Colonic mucosa (tissue), 4 donors: ENCODE data around the gene C21orf91. TPM values are rescaled to one million over a fixed set of nuclear protein-coding genes. Genes with fewer than 3 reads are reported as not detected.

ENCODE experiments used
- DNase-seq: peaks from one replicate; pipeline ENCODE4 v3.0.0-alpha.2; 2020
- H3K27ac ChIP-seq: fragments of 200-600 bp; one replicate; pipeline ENCODE4 v1.8.0; 2021
- H3K27me3 ChIP-seq: fragments of 200-600 bp; one replicate; pipeline ENCODE4 v1.8.0; 2021
- H3K36me3 ChIP-seq: fragments of 200-600 bp; one replicate; pipeline ENCODE4 v1.8.0; 2021
- H3K4me1 ChIP-seq: fragments of 200-600 bp; one replicate; pipeline ENCODE4 v1.8.0; 2021; ENCODE audit warnings: mild to moderate bottlenecking
- H3K4me3 ChIP-seq: fragments of 200-600 bp; one replicate; pipeline ENCODE4 v1.8.0; 2021
- H3K9ac ChIP-seq, 2 donors: one replicate each; pipeline ENCODE4 v1.7.0; 2013; ENCODE audit warnings: control low read depth in 2 of 2, low read depth in 2 of 2, low read length in 2 of 2
- H3K9me3 ChIP-seq: fragments of 200-600 bp; one replicate; pipeline ENCODE4 v1.8.0; 2021
- CTCF ChIP-seq: fragments of 200-600 bp; IDR thresholded peaks from one replicate; pipeline ENCODE4 v1.8.0; 2022; ENCODE audit warnings: antibody characterized with exemption, mild to moderate bottlenecking
- intact Hi-C: fragments of 100-400 bp; cut with DNase I; formaldehyde crosslinking; loops from one replicate; pipeline ENCODE4 v1.14.1; 2022
- total RNA-seq, 2 donors: library from RNA; stranded (reverse); fragmentation: NEBNext Ultra II Directional in 1 of 2; extraction: Animal tissue kit (Norgen Biotek cat#: 25700) in 1 of 2; gene quantifications; one replicate each; pipeline ENCODE4 v1.2.1, GENCODE V29; 2021
- donor health status: healthy.
- donor health status: DM: no; HTN: no; CAD: no.
- donor health status: DM: no; HTN: no; CAD: no.

Gene C21orf91
- total RNA-seq, 2 donors from 2014 or later = 3.8 to 9.6 TPM

GRCh38 chr21:17742940-17743592 lies 76.1 kb downstream of the C21orf91 start:
- no peak overlapping the region for H3K4me3 ChIP-seq
- no peak overlapping the region for H3K27ac ChIP-seq
- no peaks in the 10 kb centered on the region for H3K36me3 ChIP-seq
- H3K9me3 ChIP-seq = no peaks in the 10 kb centered on the region
- no peak for DNase-seq
- no peak overlapping the region for H3K9ac ChIP-seq
- intact Hi-C loops = no loop called here
- TF ChIP-seq CTCF = no peak
- no peaks in the 10 kb centered on the region for H3K4me1 ChIP-seq
- H3K27me3 ChIP-seq = no peaks in the 10 kb centered on the region

DNA sequence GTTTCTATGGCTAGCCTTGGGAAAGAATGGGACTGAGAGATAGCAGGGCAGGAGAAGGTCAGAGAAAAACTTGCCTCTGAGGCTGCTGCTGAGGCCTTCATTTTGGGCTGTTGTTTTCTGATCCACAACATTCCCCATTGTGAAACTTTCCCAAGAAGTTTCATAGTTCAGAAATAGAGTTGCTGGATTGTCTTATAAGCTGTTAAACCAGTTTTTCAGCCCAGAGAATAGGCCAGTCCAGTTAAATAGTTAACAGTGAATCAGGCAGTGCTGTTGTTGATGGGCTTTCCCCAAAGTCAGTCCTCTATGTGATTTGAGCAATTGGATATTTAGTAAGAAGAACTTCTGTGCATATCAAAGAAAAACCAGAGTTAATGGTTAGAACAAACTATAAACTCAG lies 77.0 kb downstream of the C21orf91 start:
- Histone ChIP-seq H3K9me3 (no peaks in the 10 kb centered on the region), H3K27ac (no peak overlapping the region), H3K27me3 (no peaks in the 10 kb centered on the region), H3K4me1 (no peaks in the 10 kb centered on the region), H3K36me3 (no peaks in the 10 kb centered on the region), H3K4me3 (no peak overlapping the region), H3K9ac (no peak overlapping the region)
- no peak for TF ChIP-seq CTCF
- intact Hi-C loops = no loop called here
- DNase-seq = no peak

Other genes starting within 250 kb of the C21orf91 start
- gene BTG3, start 206.5 kb downstream of the C21orf91 start, total RNA-seq = 10 to 100 TPM; 27.3 to 31.1 TPM